Liver (tissue), 9 donors: ENCODE data around the gene PTCD1. TPM values are rescaled to one million over a fixed set of nuclear protein-coding genes. Genes with fewer than 3 reads are reported as not detected.

Source experiments
- DNase-seq: peaks from one replicate; pipeline ENCODE4 v3.0.0-alpha.2; 2017; ENCODE audit warnings: low spot score
- H3K27ac ChIP-seq, 2 donors: one replicate each; pipeline ENCODE4 v1.7.0; 2013; ENCODE audit warnings: inconsistent platforms in 2 of 2, low read length in 2 of 2, control low read depth in 1 of 2, low read depth in 1 of 2, mild to moderate bottlenecking in 1 of 2
- H3K27me3 ChIP-seq, 4 donors: one replicate each; pipeline versions ENCODE4 v1.6.1 to v1.7.0; 2013; ENCODE audit warnings: low read length in 3 of 4, inconsistent platforms in 1 of 4, mild to moderate bottlenecking in 1 of 4, moderate library complexity in 1 of 4; ENCODE audit not compliant: control insufficient read depth in 4 of 4, insufficient read depth in 4 of 4
- H3K36me3 ChIP-seq, 4 donors: one replicate each; pipeline versions ENCODE4 v1.6.1 to v1.7.0; 2013; ENCODE audit warnings: low read length in 3 of 4, mild to moderate bottlenecking in 3 of 4, low read depth in 1 of 4, moderate library complexity in 1 of 4; ENCODE audit not compliant: control insufficient read depth in 4 of 4, insufficient read depth in 3 of 4
- H3K4me1 ChIP-seq, 4 donors: one replicate each; pipeline versions ENCODE4 v1.6.1 to v1.7.0; 2013; ENCODE audit warnings: low read length in 3 of 4, mild to moderate bottlenecking in 3 of 4, moderate library complexity in 1 of 4; ENCODE audit not compliant: control insufficient read depth in 4 of 4, insufficient read depth in 4 of 4
- H3K4me3 ChIP-seq, 3 donors: one replicate each; pipeline versions ENCODE4 v1.6.1 to v1.7.0; 2013; ENCODE audit warnings: low read length in 3 of 3, control low read depth in 1 of 3, low read depth in 1 of 3, mild to moderate bottlenecking in 1 of 3
- H3K9ac ChIP-seq, 2 donors: one replicate each; pipeline ENCODE4 v1.7.0; 2013; ENCODE audit warnings: low read length in 2 of 2, mild to moderate bottlenecking in 2 of 2, moderate library complexity in 2 of 2, control low read depth in 1 of 2, low read depth in 1 of 2
- H3K9me3 ChIP-seq, 4 donors: one replicate each; pipeline versions ENCODE4 v1.6.1 to v1.7.0; 2013; ENCODE audit warnings: low read length in 3 of 4; ENCODE audit not compliant: control insufficient read depth in 4 of 4
- ATF3 ChIP-seq: IDR thresholded peaks from 2 replicates; pipeline ENCODE4 v1.6.1; 2016; ENCODE audit warnings: antibody characterized with exemption
- CTCF ChIP-seq: fragments of 150-350 bp; IDR thresholded peaks from 2 replicates; pipeline ENCODE4 v1.5.1; 2017; ENCODE audit warnings: improper control_type of control experiment, low read depth, low read length; ENCODE audit not compliant: missing input control
- EGR1 ChIP-seq, 2 donors: IDR thresholded peaks; 2 replicates each; pipeline ENCODE4 v1.6.1; 2016 to 2018; ENCODE audit warnings: antibody characterized with exemption in 2 of 2, low read depth in 2 of 2
- FOXA1 ChIP-seq: IDR thresholded peaks from 2 replicates; pipeline ENCODE4 v1.6.1; 2016; ENCODE audit warnings: antibody characterized with exemption
- GABPA ChIP-seq, 2 donors: IDR thresholded peaks in 1 of 2; conservative IDR thresholded peaks in 1 of 2; 2 replicates each; pipeline ENCODE4 v1.6.1; 2016; ENCODE audit warnings: antibody characterized with exemption in 2 of 2, mild to moderate bottlenecking in 1 of 2, moderate library complexity in 1 of 2
- HNF4A ChIP-seq, 2 donors: conservative IDR thresholded peaks; 2 replicates each; pipeline ENCODE4 v1.6.1; 2016; ENCODE audit warnings: antibody characterized with exemption in 2 of 2, mild to moderate bottlenecking in 2 of 2
- HNF4G ChIP-seq: IDR thresholded peaks from 2 replicates; pipeline ENCODE4 v1.6.1; 2016; ENCODE audit warnings: antibody characterized with exemption
- JUND ChIP-seq, 2 donors: IDR thresholded peaks; 2 replicates each; pipeline ENCODE4 v1.6.1; 2016; ENCODE audit warnings: antibody characterized with exemption in 2 of 2
- MAX ChIP-seq: IDR thresholded peaks from 2 replicates; pipeline ENCODE4 v1.6.1; 2016; ENCODE audit warnings: antibody characterized with exemption
- NR2F2 ChIP-seq: IDR thresholded peaks from 2 replicates; pipeline ENCODE4 v1.6.1; 2016; ENCODE audit warnings: antibody characterized with exemption
- RXRA ChIP-seq, 2 donors: IDR thresholded peaks; 2 replicates each; pipeline ENCODE4 v1.6.1; 2017 to 2018; ENCODE audit warnings: antibody characterized with exemption in 2 of 2, mild to moderate bottlenecking in 1 of 2
- SP1 ChIP-seq: IDR thresholded peaks from 2 replicates; pipeline ENCODE4 v1.6.1; 2018; ENCODE audit warnings: antibody characterized with exemption, mild to moderate bottlenecking
- TAF1 ChIP-seq: conservative IDR thresholded peaks from 2 replicates; pipeline ENCODE4 v1.6.1; 2016; ENCODE audit warnings: antibody characterized with exemption, mild to moderate bottlenecking
- YY1 ChIP-seq: IDR thresholded peaks from 2 replicates; pipeline ENCODE4 v1.6.1; 2016; ENCODE audit warnings: antibody characterized with exemption, mild to moderate bottlenecking
- ZBTB33 ChIP-seq: IDR thresholded peaks from 2 replicates; pipeline ENCODE4 v1.6.1; 2016; ENCODE audit warnings: antibody characterized with exemption
- WGBS: extraction: QIAGEN DNeasy Blood & Tissue Kit; methylation state at CpG from one replicate; pipeline ENCODE4 v1.1.7; 2013; 5-methylcytosine and 5-hydroxymethylcytosine counted together
- polyA plus RNA-seq, 2 donors: library from polyadenylated mRNA; stranded (reverse) in 1 of 2; unstranded in 1 of 2; fragments of 200-250 nt in 1 of 2; fragments of >200 nt in 1 of 2; fragmentation: Nextera tagmentation in 1 of 2; extraction: Ambion mirVana in 1 of 2; gene quantifications; one replicate each; pipeline versions ENCODE4 v1.2.1 to v1.2.3, GENCODE V29; 2013 to 2015
- total RNA-seq, 2 donors: library from RNA; depleted of rRNA; stranded (reverse); fragments of >200 nt; gene quantifications; one replicate each; pipeline ENCODE4 v1.2.3, GENCODE V29; 2014
- donor health status: healthy.
- donor health status: healthy.
- donor health status: healthy.
- donor health status: healthy.
- donor health status: healthy.

Gene PTCD1
- total and polyA plus RNA-seq, 4 donors, result 3.1 to 4.3 (median 3.8) TPM

- H3K4me3 ChIP-seq, result no peak overlapping the region
- H3K9me3 ChIP-seq, result no peaks in the 10 kb centered on the region
- no peak for DNase-seq
- no peak overlapping the region for H3K27ac ChIP-seq
- peaks cover 0 to 3% (median 0%) of the 10 kb centered on the region in 4 donors for H3K4me1 ChIP-seq
- no peak overlapping the region for H3K9ac ChIP-seq
- TF ChIP-seq RXRA (IDR thresholded peaks at IDR 0.05) (no peak), FOXA1 (no peak), GABPA (IDR thresholded peaks at IDR 0.05 in 1 of 2, conservative IDR thresholded peaks at IDR 0.05 in 1 of 2) (no peak), MAX (no peak), YY1 (no peak), EGR1 (IDR thresholded peaks at IDR 0.05; ENCODE audit: low read depth in 2 of 2) (no peak), HNF4G (no peak), ZBTB33 (no peak), TAF1 (no peak), SP1 (no peak), JUND (IDR thresholded peaks at IDR 0.05) (no peak), HNF4A (conservative IDR thresholded peaks at IDR 0.05) (no peak)
- H3K27me3 ChIP-seq, result no peaks in the 10 kb centered on the region
- 97% methylated on average over 8 of the region's 8 CpGs for WGBS
- peaks cover 5 to 46% (median 12%) of the 10 kb centered on the region in 4 donors for H3K36me3 ChIP-seq
These were observed 8.8 kb downstream of the PTCD1 start for GRCh38 chr7:99429756-99430155.

- DNase-seq, result no peak
- Histone ChIP-seq H3K27ac (no peak overlapping the region), H3K4me1 (peaks cover 0 to 3% (median 0%) of the 10 kb centered on the region in 4 donors), H3K4me3 (no peak overlapping the region), H3K36me3 (peaks cover 5 to 46% (median 13%) of the 10 kb centered on the region in 4 donors), H3K9me3 (no peaks in the 10 kb centered on the region), H3K9ac (no peak overlapping the region), H3K27me3 (no peaks in the 10 kb centered on the region)
- WGBS, result 94% methylated on average over 10 of the region's 10 CpGs
- TF ChIP-seq JUND (IDR thresholded peaks at IDR 0.05) (no peak), CTCF (no peak)
These were observed 9.5 kb downstream of the PTCD1 start for GRCh38 chr7:99428972-99429566.

- H3K4me1 ChIP-seq, result peaks cover 0 to 3% (median 0%) of the 10 kb centered on the region in 4 donors
- WGBS, result 97% methylated on average over 24 of the region's 24 CpGs
- no peaks in the 10 kb centered on the region for H3K27me3 ChIP-seq
- H3K27ac ChIP-seq, result no peak overlapping the region
- H3K9ac ChIP-seq, result no peak overlapping the region
- H3K4me3 ChIP-seq, result no peak overlapping the region
- no peaks in the 10 kb centered on the region for H3K9me3 ChIP-seq
- DNase-seq, result no peak
- H3K36me3 ChIP-seq, result peaks cover 2 to 50% (median 13%) of the 10 kb centered on the region in 4 donors
- TF ChIP-seq NR2F2 (no peak), EGR1 (IDR thresholded peaks at IDR 0.05; ENCODE audit: low read depth in 2 of 2) (no peak), JUND (IDR thresholded peaks at IDR 0.05) (no peak), ZBTB33 (no peak), SP1 (no peak), ATF3 (no peak), GABPA (IDR thresholded peaks at IDR 0.05 in 1 of 2, conservative IDR thresholded peaks at IDR 0.05 in 1 of 2) (no peak), RXRA (IDR thresholded peaks at IDR 0.05) (no peak), CTCF (no peak), YY1 (no peak)
These were observed 13.5 kb downstream of the PTCD1 start for GRCh38 chr7:99424932-99425730.
